ENCODE data around the gene RELL1. TPM values are rescaled to one million over a fixed set of nuclear protein-coding genes. Genes with fewer than 3 reads are reported as not detected.

The RELL1 gene
- total and polyA plus RNA-seq, 2 donors (not counting 1 experiment from before 2014, with no cell fraction given), result 0.64 to 3.2 TPM

DNA sequence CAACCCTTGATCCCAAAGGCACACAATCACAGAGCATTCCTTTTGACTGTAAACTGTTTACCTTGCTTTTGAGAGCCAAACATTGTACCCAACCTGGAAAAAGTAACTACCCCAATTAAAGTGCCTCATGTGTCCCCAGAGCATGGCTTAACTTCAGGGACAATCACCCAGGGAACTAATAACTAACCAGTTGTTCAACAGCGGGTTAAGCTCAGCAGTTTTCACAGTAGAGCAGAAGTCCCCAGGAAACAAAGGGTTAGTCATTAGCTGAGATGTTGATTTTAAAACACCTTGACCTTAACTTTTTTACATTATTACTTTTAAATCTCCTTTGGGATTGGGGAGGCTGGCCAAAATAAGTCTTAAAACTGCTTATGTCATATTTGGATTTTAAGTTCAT, 94.8 kb downstream of the RELL1 start:
- ATAC-seq (ENCODE audit: low read depth) (no peak), DNase-seq (no peak)
- Histone ChIP-seq H4K20me1 (ENCODE audit: control insufficient read depth, insufficient read depth, low read length, poor library complexity, severe bottlenecking) (no peaks in the 10 kb centered on the region), H3K9me3 (ENCODE audit: control extremely low read depth in 1 of 3, control insufficient read depth in 2 of 3, insufficient read depth in 1 of 3, low read length in 2 of 3) (no peaks in the 10 kb centered on the region), H3K27ac (ENCODE audit: low read length in 2 of 2) (no peak overlapping the region), H3K4me3 (ENCODE audit: control extremely low read depth in 1 of 5, extremely low read depth in 1 of 5, insufficient read depth in 1 of 5, low read depth in 2 of 5, low read length in 4 of 5) (no peak overlapping the region), H3K27me3 (replicated peaks in 1 of 4; ENCODE audit: control extremely low read depth in 1 of 4, control insufficient read depth in 3 of 4, insufficient read depth in 4 of 4, low read length in 3 of 4) (no peaks in the 10 kb centered on the region), H3K79me2 (ENCODE audit: control insufficient read depth, insufficient read depth, low read length) (no peaks in the 10 kb centered on the region), H3K4me1 (ENCODE audit: control insufficient read depth in 2 of 2, insufficient read depth in 2 of 2, low read length in 2 of 2) (no peaks in the 10 kb centered on the region), H3K4me2 (replicated peaks; ENCODE audit: low read depth, low read length, poor library complexity, severe bottlenecking) (no peak overlapping the region), H2AFZ (ENCODE audit: insufficient read depth, low read depth, low read length, poor library complexity, severe bottlenecking) (no peak overlapping the region), H3K36me3 (replicated peaks in 1 of 2; ENCODE audit: control extremely low read depth in 1 of 2, control insufficient read depth in 1 of 2, extremely low read depth in 1 of 2, insufficient read depth in 2 of 2, low read length in 1 of 2) (no peaks in the 10 kb centered on the region), H3K9ac (ENCODE audit: low read length) (no peak overlapping the region)
- intact Hi-C loops (cut with micrococcal nuclease), result no loop called here
- ChIA-PET POLR2A (no interaction called here), CTCF (interaction anchor here (0.7 to 1.3 kb wide), 2 partner anchors 10 to 11 kb away, joined by 3 read pairs; no protein-coding TSS in a partner anchor)
- Mint-ChIP-seq H3K4me3 (no peak overlapping the region), H3K27me3 (peaks cover 4% of the 10 kb centered on the region), H3K9me3 (ENCODE audit: insufficient read depth) (no peaks in the 10 kb centered on the region), H3K4me1 (no peaks in the 10 kb centered on the region), H3K27ac (no peak overlapping the region)
- WGBS (ENCODE audit: insufficient coverage), result no CpG with 5 or more reads among the region's 1 CpG
- TF ChIP-seq, protein P1, sequence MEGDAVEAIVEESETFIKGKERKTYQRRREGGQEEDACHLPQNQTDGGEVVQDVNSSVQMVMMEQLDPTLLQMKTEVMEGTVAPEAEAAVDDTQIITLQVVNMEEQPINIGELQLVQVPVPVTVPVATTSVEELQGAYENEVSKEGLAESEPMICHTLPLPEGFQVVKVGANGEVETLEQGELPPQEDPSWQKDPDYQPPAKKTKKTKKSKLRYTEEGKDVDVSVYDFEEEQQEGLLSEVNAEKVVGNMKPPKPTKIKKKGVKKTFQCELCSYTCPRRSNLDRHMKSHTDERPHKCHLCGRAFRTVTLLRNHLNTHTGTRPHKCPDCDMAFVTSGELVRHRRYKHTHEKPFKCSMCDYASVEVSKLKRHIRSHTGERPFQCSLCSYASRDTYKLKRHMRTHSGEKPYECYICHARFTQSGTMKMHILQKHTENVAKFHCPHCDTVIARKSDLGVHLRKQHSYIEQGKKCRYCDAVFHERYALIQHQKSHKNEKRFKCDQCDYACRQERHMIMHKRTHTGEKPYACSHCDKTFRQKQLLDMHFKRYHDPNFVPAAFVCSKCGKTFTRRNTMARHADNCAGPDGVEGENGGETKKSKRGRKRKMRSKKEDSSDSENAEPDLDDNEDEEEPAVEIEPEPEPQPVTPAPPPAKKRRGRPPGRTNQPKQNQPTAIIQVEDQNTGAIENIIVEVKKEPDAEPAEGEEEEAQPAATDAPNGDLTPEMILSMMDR (IDR thresholded peaks at IDR 0.05), result no peak
- no peak for TF ChIP-seq EZH2 (IDR thresholded peaks at IDR 0.05; ENCODE audit: borderline replicate concordance, insufficient read depth, low read depth, low read length, poor library complexity, severe bottlenecking)

GRCh38 chr4:37590016-37590415, 96.2 kb downstream of the RELL1 start:
- Histone ChIP-seq H3K4me1 (ENCODE audit: control insufficient read depth in 2 of 2, insufficient read depth in 2 of 2, low read length in 2 of 2) (no peaks in the 10 kb centered on the region), H3K4me3 (ENCODE audit: control extremely low read depth in 1 of 5, extremely low read depth in 1 of 5, insufficient read depth in 1 of 5, low read depth in 2 of 5, low read length in 4 of 5) (no peak overlapping the region), H3K36me3 (replicated peaks in 1 of 2; ENCODE audit: control extremely low read depth in 1 of 2, control insufficient read depth in 1 of 2, extremely low read depth in 1 of 2, insufficient read depth in 2 of 2, low read length in 1 of 2) (no peaks in the 10 kb centered on the region), H4K20me1 (ENCODE audit: control insufficient read depth, insufficient read depth, low read length, poor library complexity, severe bottlenecking) (no peaks in the 10 kb centered on the region), H3K9me3 (ENCODE audit: control extremely low read depth in 1 of 3, control insufficient read depth in 2 of 3, insufficient read depth in 1 of 3, low read length in 2 of 3) (no peaks in the 10 kb centered on the region), H3K27ac (ENCODE audit: low read length in 2 of 2) (no peak overlapping the region), H3K4me2 (replicated peaks; ENCODE audit: low read depth, low read length, poor library complexity, severe bottlenecking) (no peak overlapping the region), H3K79me2 (ENCODE audit: control insufficient read depth, insufficient read depth, low read length) (no peaks in the 10 kb centered on the region), H2AFZ (ENCODE audit: insufficient read depth, low read depth, low read length, poor library complexity, severe bottlenecking) (no peak overlapping the region), H3K9ac (ENCODE audit: low read length) (no peak overlapping the region), H3K27me3 (replicated peaks in 1 of 4; ENCODE audit: control extremely low read depth in 1 of 4, control insufficient read depth in 3 of 4, insufficient read depth in 4 of 4, low read length in 3 of 4) (no peaks in the 10 kb centered on the region)
- WGBS (ENCODE audit: insufficient coverage), result 97% methylated on average over 6 of the region's 6 CpGs
- Mint-ChIP-seq H3K27ac (no peak overlapping the region), H3K27me3 (peaks cover 13% of the 10 kb centered on the region), H3K4me1 (no peaks in the 10 kb centered on the region), H3K4me3 (no peak overlapping the region), H3K9me3 (ENCODE audit: insufficient read depth) (no peaks in the 10 kb centered on the region)
- ChIA-PET POLR2A (no interaction called here), CTCF (interaction anchor here (1.3 kb wide), 1 partner anchor 11 kb away, joined by 3 read pairs; no protein-coding TSS in a partner anchor)
- DNase-seq (no peak), ATAC-seq (ENCODE audit: low read depth) (no peak)
- TF ChIP-seq, protein P1 (IDR thresholded peaks at IDR 0.05), result no peak
- no peak for TF ChIP-seq EZH2 (IDR thresholded peaks at IDR 0.05; ENCODE audit: borderline replicate concordance, insufficient read depth, low read depth, low read length, poor library complexity, severe bottlenecking)
- intact Hi-C loops (cut with micrococcal nuclease), result no loop called here

All from B cell (primary cell).